Neural cell (in vitro differentiated cells): ENCODE data around the gene COL21A1.

Experiments used
- CTCF ChIP-seq: fragments of 450-650 bp; IDR thresholded peaks from 2 replicates; pipeline ENCODE4 v1.5.1; 2014; ENCODE audit warnings: antibody characterized with exemption, mild to moderate bottlenecking, moderate library complexity; ENCODE audit not compliant: poor library complexity, severe bottlenecking
- EP300 ChIP-seq: fragments of 450-650 bp; conservative IDR thresholded peaks from 2 replicates; pipeline ENCODE4 v1.6.1; 2014; ENCODE audit warnings: antibody characterized with exemption, mild to moderate bottlenecking, moderate library complexity; ENCODE audit not compliant: poor library complexity, severe bottlenecking
- EZH2 ChIP-seq: fragments of 200-600, 300-800 bp; shearing (Covaris generic), sonication (generic); IDR thresholded peaks from 2 replicates; pipeline ENCODE4 v1.6.1; 2014; ENCODE audit warnings: antibody characterized with exemption, low read length, borderline replicate concordance, mild to moderate bottlenecking; ENCODE audit not compliant: insufficient read depth, poor library complexity, severe bottlenecking
- REST ChIP-seq: IDR thresholded peaks from 2 replicates; pipeline ENCODE4 v1.6.1; 2012; ENCODE audit warnings: borderline replicate concordance
- TAF1 ChIP-seq: IDR thresholded peaks from 2 replicates; pipeline ENCODE4 v1.6.1; 2012; ENCODE audit warnings: low read depth

DNA sequence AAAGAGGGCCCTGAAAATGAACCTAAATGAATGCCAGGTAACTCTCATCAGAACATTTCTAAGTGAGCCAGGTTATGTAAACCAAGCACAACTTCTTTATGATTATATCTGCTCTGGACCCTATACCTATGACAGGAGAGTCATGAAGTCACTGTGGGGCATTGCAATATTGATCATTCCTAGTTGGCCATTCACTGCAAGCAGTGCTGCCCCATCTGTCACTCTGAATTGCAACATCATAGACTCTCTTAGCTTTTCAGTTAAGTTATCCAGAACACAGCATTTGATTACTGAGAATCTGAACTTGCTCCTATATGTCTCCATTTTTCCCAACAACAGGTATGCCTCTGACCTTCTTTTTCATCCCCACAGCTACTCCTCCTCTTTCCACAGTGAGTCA lies 3.3 kb downstream of the COL21A1 start:
- TF ChIP-seq CTCF: no peak
- TF ChIP-seq EZH2: no peak
- no peak for TF ChIP-seq TAF1
- no peak for TF ChIP-seq REST
- TF ChIP-seq EP300: no peak
